Natural killer cell (primary cell): Measurements from ENCODE around the gene PRRT1. TPM values are rescaled to one million over a fixed set of nuclear protein-coding genes. Genes with fewer than 3 reads are reported as not detected.
"Not testable (repeated sequence)": the region's sequence is repeated elsewhere in the genome, so short reads cannot be mapped to it uniquely, and the experiment has no call there.

Source experiments
- ATAC-seq, 3 donors: fragments of 150-1000 bp in 2 of 3; fragments of 200-7000 bp in 1 of 3; cut with Tn5 transposase; 1 replicate in 1 of 3; 2 replicates in 2 of 3; pipeline ENCODE4 v1.10.0; 2021; ENCODE audit warnings: mild to moderate bottlenecking in 2 of 3, moderate library complexity in 2 of 3
- DNase-seq, 2 donors: peaks; one replicate each; pipeline versions ENCODE4 v3.0.0 to v3.0.0-alpha.2; 2013 to 2021; ENCODE audit warnings: mixed read lengths in 1 of 2
- H3K27ac ChIP-seq: one replicate; pipeline ENCODE4 v1.5.1; 2013; ENCODE audit warnings: mild to moderate bottlenecking, low read length
- H3K27me3 ChIP-seq: one replicate; pipeline ENCODE4 v1.6.1; 2013; ENCODE audit warnings: low read length; ENCODE audit not compliant: control insufficient read depth, insufficient read depth
- H3K36me3 ChIP-seq: one replicate; pipeline ENCODE4 v1.6.1; 2013; ENCODE audit warnings: low read length; ENCODE audit not compliant: control insufficient read depth, insufficient read depth
- H3K4me1 ChIP-seq: one replicate; pipeline ENCODE4 v1.6.1; 2013; ENCODE audit warnings: low read length; ENCODE audit not compliant: control insufficient read depth, insufficient read depth
- H3K4me3 ChIP-seq: one replicate; pipeline ENCODE4 v1.5.1; 2013; ENCODE audit warnings: low read length
- H3K9me3 ChIP-seq: one replicate; pipeline ENCODE4 v1.6.1; 2013; ENCODE audit warnings: low read length; ENCODE audit not compliant: control insufficient read depth, insufficient read depth
- H3K27ac Mint-ChIP-seq, 2 donors: one replicate each; pipeline ENCODE4 v1.8.0; 2022; ENCODE audit warnings: mild to moderate bottlenecking in 2 of 2, mixed read lengths in 2 of 2, moderate library complexity in 1 of 2
- H3K27me3 Mint-ChIP-seq, 2 donors: one replicate each; pipeline ENCODE4 v1.8.0; 2022; ENCODE audit warnings: low read depth in 2 of 2, mixed read lengths in 2 of 2
- H3K36me3 Mint-ChIP-seq: one replicate; pipeline ENCODE4 v1.8.0; 2022; ENCODE audit warnings: mixed read lengths
- H3K4me1 Mint-ChIP-seq, 2 donors: one replicate each; pipeline ENCODE4 v1.8.0; 2022; ENCODE audit warnings: mixed read lengths in 2 of 2
- H3K4me3 Mint-ChIP-seq: one replicate; pipeline ENCODE4 v1.8.0; 2022; ENCODE audit warnings: mild to moderate bottlenecking, moderate library complexity, mixed read lengths
- H3K9me3 Mint-ChIP-seq, 2 donors: one replicate each; pipeline ENCODE4 v1.8.0; 2022; ENCODE audit warnings: mixed read lengths in 2 of 2
- WGBS: methylation state at CpG from one replicate; pipeline ENCODE4 v1.1.7; 2013; ENCODE audit warnings: missing lambda C conversion rate; ENCODE audit not compliant: insufficient coverage; 5-methylcytosine and 5-hydroxymethylcytosine counted together
- intact Hi-C: fragments of 100-400 bp; cut with micrococcal nuclease; formaldehyde crosslinking; loops from one replicate; pipeline ENCODE4 v1.14.2; 2022
- total RNA-seq, 4 donors: library from RNA; stranded (reverse); fragments of 120-200 nt in 1 of 4; gene quantifications; one replicate each; pipeline versions ENCODE4 v1.2.3 to v1.2.4, GENCODE V29; 2013 to 2022
- TF ChIP-seq, protein P1 (sequence below): fragments of 200-600 bp; IDR thresholded peaks from one replicate; pipeline ENCODE4 v1.8.0; 2022; ENCODE audit warnings: antibody characterized with exemption

The PRRT1 gene
- total RNA-seq, 3 donors from 2014 or later (not counting 1 experiment from before 2014, with no cell fraction given), result 0.38 to 0.63 (median 0.54) TPM

- peaks cover 19% of the 10 kb centered on the region for H3K36me3 Mint-ChIP-seq
Measured at GRCh38 chr6:32188381-32189068, 36.8 kb upstream of the PRRT1 start.

DNA sequence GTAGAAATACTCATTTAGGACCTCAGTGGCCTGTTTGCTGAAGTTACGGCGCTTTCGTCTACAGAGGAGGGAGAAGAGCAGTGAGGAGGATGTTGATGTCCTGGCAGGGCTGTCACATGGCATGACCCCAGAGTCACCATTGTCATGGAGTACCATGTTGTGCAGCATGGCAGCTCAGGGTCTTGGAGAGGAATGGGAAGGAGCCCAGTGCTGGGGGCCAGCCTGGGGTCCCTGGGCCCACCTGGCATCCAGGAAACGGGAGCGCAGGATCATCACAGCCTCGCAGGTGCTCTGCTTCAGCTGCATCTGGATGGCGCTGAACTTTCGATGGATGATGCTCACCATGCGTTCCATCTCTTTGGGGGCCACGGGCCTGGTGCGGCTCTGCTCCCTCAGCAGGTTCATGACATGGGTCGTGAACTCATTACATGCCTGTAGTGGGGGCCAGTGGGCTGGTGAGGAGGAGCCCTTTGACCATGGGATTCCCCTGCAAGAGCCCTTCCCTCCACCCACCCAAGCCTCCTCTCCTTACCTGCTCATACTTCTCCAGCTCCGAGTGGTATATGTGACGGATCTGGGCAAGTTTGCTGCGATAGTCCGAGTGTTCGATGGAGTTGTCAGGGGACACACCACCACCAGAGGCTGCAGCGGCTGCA, 36.1 kb upstream of the PRRT1 start:
- WGBS, result 94% methylated on average over 13 of the region's 18 CpGs
- peaks cover 19% of the 10 kb centered on the region for H3K36me3 Mint-ChIP-seq
- H3K4me3 ChIP-seq, result not testable (repeated sequence)

More at GRCh38 chr6:32188381-32189068, 36.8 kb upstream of the PRRT1 start:
- peaks cover 33% of the 10 kb centered on the region for H3K36me3 ChIP-seq
- intact Hi-C loops, result no loop called here
- TF ChIP-seq, protein P1, sequence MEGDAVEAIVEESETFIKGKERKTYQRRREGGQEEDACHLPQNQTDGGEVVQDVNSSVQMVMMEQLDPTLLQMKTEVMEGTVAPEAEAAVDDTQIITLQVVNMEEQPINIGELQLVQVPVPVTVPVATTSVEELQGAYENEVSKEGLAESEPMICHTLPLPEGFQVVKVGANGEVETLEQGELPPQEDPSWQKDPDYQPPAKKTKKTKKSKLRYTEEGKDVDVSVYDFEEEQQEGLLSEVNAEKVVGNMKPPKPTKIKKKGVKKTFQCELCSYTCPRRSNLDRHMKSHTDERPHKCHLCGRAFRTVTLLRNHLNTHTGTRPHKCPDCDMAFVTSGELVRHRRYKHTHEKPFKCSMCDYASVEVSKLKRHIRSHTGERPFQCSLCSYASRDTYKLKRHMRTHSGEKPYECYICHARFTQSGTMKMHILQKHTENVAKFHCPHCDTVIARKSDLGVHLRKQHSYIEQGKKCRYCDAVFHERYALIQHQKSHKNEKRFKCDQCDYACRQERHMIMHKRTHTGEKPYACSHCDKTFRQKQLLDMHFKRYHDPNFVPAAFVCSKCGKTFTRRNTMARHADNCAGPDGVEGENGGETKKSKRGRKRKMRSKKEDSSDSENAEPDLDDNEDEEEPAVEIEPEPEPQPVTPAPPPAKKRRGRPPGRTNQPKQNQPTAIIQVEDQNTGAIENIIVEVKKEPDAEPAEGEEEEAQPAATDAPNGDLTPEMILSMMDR, result no peak
- H3K4me1 ChIP-seq, result peaks cover 65% of the 10 kb centered on the region
- ATAC-seq, result no peak
- H3K4me3 Mint-ChIP-seq, result peak overlapping the region; percentile 88
- H3K27ac Mint-ChIP-seq, result peak overlapping the region; percentile 99
- H3K4me3 ChIP-seq, result peak overlapping the region; percentile 69
- 61% methylated on average over 11 of the region's 13 CpGs for WGBS
- H3K9me3 ChIP-seq, result no peaks in the 10 kb centered on the region
- H3K27ac ChIP-seq, result peak overlapping the region; percentile 99
- DNase-seq, result no peak
- no peaks in the 10 kb centered on the region for H3K27me3 Mint-ChIP-seq
- peaks cover 46 to 74% of the 10 kb centered on the region in 2 donors for H3K4me1 Mint-ChIP-seq
- H3K27me3 ChIP-seq, result no peaks in the 10 kb centered on the region
- no peaks in the 10 kb centered on the region for H3K9me3 Mint-ChIP-seq

GRCh38 chr6:32187009-32187709, 35.4 kb upstream of the PRRT1 start:
- intact Hi-C loops, result no loop called here
- Histone ChIP-seq H3K27ac (peak overlapping the region; percentile 2), H3K4me1 (peaks cover 58% of the 10 kb centered on the region), H3K36me3 (peaks cover 46% of the 10 kb centered on the region), H3K27me3 (no peaks in the 10 kb centered on the region), H3K4me3 (no peak overlapping the region), H3K9me3 (no peaks in the 10 kb centered on the region)
- ATAC-seq (no peak), DNase-seq (no peak)
- Mint-ChIP-seq H3K27ac (peak overlapping the region; percentile 72 to 79), H3K36me3 (peaks cover 19% of the 10 kb centered on the region), H3K9me3 (no peaks in the 10 kb centered on the region), H3K27me3 (no peaks in the 10 kb centered on the region), H3K4me1 (peaks cover 41 to 67% of the 10 kb centered on the region in 2 donors), H3K4me3 (peak overlapping the region; percentile 70)
- TF ChIP-seq, protein P1, result no peak
- whole genome bisulfite sequencing, result 54% methylated on average over 11 of the region's 12 CpGs

More for the DNA sequence above, 36.1 kb upstream of the PRRT1 start:
- H3K9me3 ChIP-seq, ATAC-seq, DNase-seq, H3K27me3 ChIP-seq, H3K27me3 Mint-ChIP-seq, H3K27ac ChIP-seq, intact Hi-C loops, H3K9me3 Mint-ChIP-seq: not testable (repeated sequence)
- H3K4me1 ChIP-seq, result peaks cover 58% of the 10 kb centered on the region
- H3K4me1 Mint-ChIP-seq, result peaks cover 41 to 68% of the 10 kb centered on the region in 2 donors
- H3K36me3 ChIP-seq, result peaks cover 39% of the 10 kb centered on the region
- peak overlapping the region; percentile 72 to 79 for H3K27ac Mint-ChIP-seq
- H3K4me3 Mint-ChIP-seq, result peak overlapping the region; percentile 25

- H3K4me3 ChIP-seq, intact Hi-C loops, H3K27me3 ChIP-seq, ATAC-seq, H3K9me3 ChIP-seq, DNase-seq, H3K9me3 Mint-ChIP-seq, H3K27me3 Mint-ChIP-seq: not testable (repeated sequence)
- Mint-ChIP-seq H3K4me1 (peaks cover 36 to 59% of the 10 kb centered on the region in 2 donors), H3K4me3 (peak overlapping the region; percentile 70), H3K27ac (peak overlapping the region; percentile 72 to 79), H3K36me3 (peaks cover 19% of the 10 kb centered on the region)
- 81% methylated on average over 10 of the region's 10 CpGs for WGBS
- H3K4me1 ChIP-seq, result peaks cover 49% of the 10 kb centered on the region
- H3K27ac ChIP-seq, result peak overlapping the region; percentile 52
- peaks cover 51% of the 10 kb centered on the region for H3K36me3 ChIP-seq
Measured at GRCh38 chr6:32186151-32186840, 34.6 kb upstream of the PRRT1 start.

DNA sequence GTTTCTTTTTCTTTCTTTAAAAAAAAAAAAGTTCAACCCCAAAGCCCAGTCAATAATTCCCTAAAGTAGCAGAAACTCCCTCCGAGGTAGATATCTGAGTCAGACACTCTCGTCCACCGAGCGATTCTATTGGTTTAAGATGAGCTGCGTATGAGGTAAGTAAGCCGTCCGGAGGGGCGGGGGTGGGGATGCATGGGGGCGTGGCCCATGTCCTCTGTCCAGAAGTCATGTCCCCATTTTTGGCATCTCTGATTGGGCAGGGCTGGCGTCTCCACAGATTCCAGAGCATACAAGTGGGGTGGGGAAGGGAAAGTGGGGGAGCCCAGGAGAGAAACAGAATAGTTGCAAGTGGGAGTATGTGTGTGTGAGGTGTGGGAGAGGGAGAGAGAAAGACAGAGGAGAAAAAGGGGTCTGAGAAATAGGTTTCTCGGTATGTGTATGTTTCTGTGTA, 34.0 kb upstream of the PRRT1 start:
- Mint-ChIP-seq H3K36me3 (peaks cover 19% of the 10 kb centered on the region), H3K4me3 (peak overlapping the region; percentile 38), H3K4me1 (peaks cover 36 to 56% of the 10 kb centered on the region in 2 donors), H3K27ac (peak overlapping the region; percentile 72 to 79)
- WGBS, result 75% methylated on average over 10 of the region's 11 CpGs
- ATAC-seq, H3K27me3 Mint-ChIP-seq, H3K9me3 ChIP-seq, H3K27me3 ChIP-seq, H3K4me3 ChIP-seq, H3K9me3 Mint-ChIP-seq, intact Hi-C loops: not testable (repeated sequence)
- H3K4me1 ChIP-seq, result peaks cover 43% of the 10 kb centered on the region
- peak overlapping the region; percentile 52 for H3K27ac ChIP-seq
- H3K36me3 ChIP-seq, result peaks cover 51% of the 10 kb centered on the region
- DNase-seq, result peak in 1 of 2 donors; percentile 78
